Stimulated activated effector memory CD8-positive, alpha-beta T cell treated with anti-CD3 and anti-CD28 coated beads, Interleukin-12 subunit alpha, Interleukin-12 subunit beta, amount 100 ng/mL, for 72 hours (primary cell): Measurements from ENCODE around the gene PPP2R2C.

Experiments used
- ATAC-seq: fragments of 150-1000 bp; cut with Tn5 transposase; 2 replicates; pipeline ENCODE4 v1.10.0; 2021
- DNase-seq, 2 donors: peaks; one replicate each; pipeline ENCODE4 v3.0.0; 2021 to 2022; ENCODE audit warnings: low spot score in 2 of 2
- H3K27ac Mint-ChIP-seq: one replicate; pipeline ENCODE4 v1.8.0; 2022; ENCODE audit warnings: mild to moderate bottlenecking, mixed read lengths
- H3K36me3 Mint-ChIP-seq: one replicate; pipeline ENCODE4 v1.8.0; 2022; ENCODE audit warnings: mild to moderate bottlenecking, mixed read lengths
- H3K4me1 Mint-ChIP-seq: one replicate; pipeline ENCODE4 v1.8.0; 2022; ENCODE audit warnings: mixed read lengths
- H3K4me3 Mint-ChIP-seq: one replicate; pipeline ENCODE4 v1.8.0; 2022; ENCODE audit warnings: mild to moderate bottlenecking, mixed read lengths
- H3K9me3 Mint-ChIP-seq: one replicate; pipeline ENCODE4 v1.8.0; 2022; ENCODE audit warnings: mixed read lengths

Gene PPP2R2C

GRCh38 chr4:6333301-6334202 lies 138.9 kb downstream of the PPP2R2C start:
- Mint-ChIP-seq H3K9me3 (no peaks in the 10 kb centered on the region), H3K4me3 (no peak overlapping the region), H3K27ac (no peak overlapping the region), H3K4me1 (peaks cover 24% of the 10 kb centered on the region), H3K36me3 (no peaks in the 10 kb centered on the region)
- DNase-seq (no peak), ATAC-seq (no peak)

- H3K4me1 Mint-ChIP-seq: peaks cover 15% of the 10 kb centered on the region
- no peak for ATAC-seq
- no peak overlapping the region for H3K27ac Mint-ChIP-seq
Observed at GRCh38 chr4:6332669-6333050, 139.8 kb downstream of the PPP2R2C start.

GRCh38 chr4:6332042-6332668 lies 140.3 kb downstream of the PPP2R2C start:
- Mint-ChIP-seq H3K27ac (no peak overlapping the region), H3K9me3 (no peaks in the 10 kb centered on the region), H3K4me3 (no peak overlapping the region), H3K36me3 (no peaks in the 10 kb centered on the region), H3K4me1 (peaks cover 10% of the 10 kb centered on the region)
- ATAC-seq: no peak
- DNase-seq: peak in 1 of 2 donors; percentile 73

More at GRCh38 chr4:6332669-6333050, 139.8 kb downstream of the PPP2R2C start:
- Mint-ChIP-seq H3K9me3 (no peaks in the 10 kb centered on the region), H3K36me3 (no peaks in the 10 kb centered on the region), H3K4me3 (no peak overlapping the region)
- DNase-seq: no peak

- Mint-ChIP-seq H3K27ac (no peak overlapping the region), H3K36me3 (no peaks in the 10 kb centered on the region), H3K4me1 (peaks cover 7% of the 10 kb centered on the region), H3K9me3 (no peaks in the 10 kb centered on the region), H3K4me3 (no peak overlapping the region)
- ATAC-seq: no peak
- DNase-seq: no peak
Observed at GRCh38 chr4:6331468-6331867, 140.9 kb downstream of the PPP2R2C start.

GRCh38 chr4:6331018-6331417 lies 141.4 kb downstream of the PPP2R2C start:
- ATAC-seq: no peak
- no peak overlapping the region for H3K4me3 Mint-ChIP-seq
- no peaks in the 10 kb centered on the region for H3K36me3 Mint-ChIP-seq
- DNase-seq: peak in 1 of 2 donors; percentile 66
- no peaks in the 10 kb centered on the region for H3K9me3 Mint-ChIP-seq
- H3K4me1 Mint-ChIP-seq: peaks cover 7% of the 10 kb centered on the region
- no peak overlapping the region for H3K27ac Mint-ChIP-seq

DNA sequence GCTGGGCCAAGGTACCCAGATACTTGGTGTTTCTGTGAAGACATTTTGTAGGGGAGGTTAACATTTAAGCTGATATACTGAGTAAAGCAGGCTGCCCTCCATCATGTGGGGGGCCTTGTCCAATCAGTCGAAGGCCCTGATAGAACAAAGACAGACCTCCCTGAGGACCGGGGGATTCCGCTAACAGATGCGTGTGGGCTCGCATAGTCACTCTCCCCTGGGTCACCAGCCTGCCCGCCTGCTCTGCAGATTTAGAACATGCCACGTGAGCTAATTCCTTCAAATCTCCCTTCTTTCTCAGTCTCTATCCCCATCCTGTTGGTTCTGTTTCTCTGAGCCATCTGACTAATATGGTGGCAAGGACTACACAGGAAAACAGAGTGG lies 142.0 kb downstream of the PPP2R2C start:
- no peak for DNase-seq
- H3K9me3 Mint-ChIP-seq: no peaks in the 10 kb centered on the region
- no peak for ATAC-seq
- no peaks in the 10 kb centered on the region for H3K36me3 Mint-ChIP-seq
- H3K4me3 Mint-ChIP-seq: no peak overlapping the region
- H3K27ac Mint-ChIP-seq: no peak overlapping the region
- H3K4me1 Mint-ChIP-seq: peaks cover 6% of the 10 kb centered on the region

- H3K27ac Mint-ChIP-seq: no peak overlapping the region
- no peaks in the 10 kb centered on the region for H3K9me3 Mint-ChIP-seq
- ATAC-seq (no peak), DNase-seq (no peak)
- no peaks in the 10 kb centered on the region for H3K36me3 Mint-ChIP-seq
- H3K4me1 Mint-ChIP-seq: no peaks in the 10 kb centered on the region
- H3K4me3 Mint-ChIP-seq: no peak overlapping the region
Observed at GRCh38 chr4:6329478-6330383, 142.7 kb downstream of the PPP2R2C start.

- Mint-ChIP-seq H3K4me3 (no peak overlapping the region), H3K9me3 (no peaks in the 10 kb centered on the region), H3K36me3 (no peaks in the 10 kb centered on the region), H3K27ac (peak overlapping the region; percentile 54), H3K4me1 (no peaks in the 10 kb centered on the region)
- no peak for ATAC-seq
- no peak for DNase-seq
Observed at GRCh38 chr4:6328526-6328925, 143.9 kb downstream of the PPP2R2C start.

DNA sequence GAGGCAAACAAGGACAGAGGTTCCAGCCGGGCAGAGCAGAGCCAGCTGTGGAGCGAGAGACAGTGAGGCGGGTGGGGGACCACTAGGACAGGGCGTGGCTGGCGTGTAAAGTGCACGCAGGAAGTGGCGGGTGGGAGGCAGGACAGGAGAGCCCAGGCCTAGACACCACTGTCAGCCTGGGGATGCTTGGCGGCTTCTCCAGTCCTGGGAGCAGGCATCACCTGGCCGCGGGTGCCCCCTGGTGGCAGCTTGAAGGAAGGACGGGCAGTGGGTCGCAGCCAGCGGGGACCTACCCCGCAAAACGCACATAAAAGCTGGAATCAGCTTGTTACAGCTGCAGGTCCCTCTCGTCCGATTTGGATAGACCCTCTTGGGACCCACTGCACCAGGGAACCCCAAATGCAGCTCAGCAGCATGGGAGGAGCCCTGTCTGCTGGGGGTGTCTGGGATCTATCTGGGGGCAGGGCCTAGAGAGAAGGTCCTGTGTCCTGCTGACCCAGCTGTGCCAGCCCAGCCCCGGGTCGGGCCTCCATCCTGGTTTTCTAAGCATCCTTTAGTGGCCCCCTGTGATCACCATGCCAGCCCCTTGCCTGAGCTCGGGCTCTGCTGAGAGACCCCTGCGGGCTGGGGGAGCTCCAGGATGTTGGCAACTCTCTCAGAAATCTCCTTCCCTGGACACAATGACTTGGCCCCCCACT lies 145.0 kb downstream of the PPP2R2C start:
- peak; percentile 77 for ATAC-seq
- H3K4me3 Mint-ChIP-seq: no peak overlapping the region
- peak overlapping the region; percentile 54 for H3K27ac Mint-ChIP-seq
- peaks cover 7% of the 10 kb centered on the region for H3K4me1 Mint-ChIP-seq
- no peaks in the 10 kb centered on the region for H3K9me3 Mint-ChIP-seq
- no peaks in the 10 kb centered on the region for H3K36me3 Mint-ChIP-seq
- DNase-seq: peak; percentile 84 to 92

- H3K4me1 Mint-ChIP-seq: peaks cover 9% of the 10 kb centered on the region
- H3K4me3 Mint-ChIP-seq: no peak overlapping the region
- ATAC-seq (no peak), DNase-seq (no peak)
- no peaks in the 10 kb centered on the region for H3K9me3 Mint-ChIP-seq
- H3K36me3 Mint-ChIP-seq: no peaks in the 10 kb centered on the region
- H3K27ac Mint-ChIP-seq: no peak overlapping the region
Observed at GRCh38 chr4:6326312-6327060, 145.9 kb downstream of the PPP2R2C start.

GRCh38 chr4:6325788-6326290 lies 146.6 kb downstream of the PPP2R2C start:
- DNase-seq (no peak), ATAC-seq (no peak)
- H3K4me3 Mint-ChIP-seq: no peak overlapping the region
- no peaks in the 10 kb centered on the region for H3K9me3 Mint-ChIP-seq
- H3K27ac Mint-ChIP-seq: no peak overlapping the region
- peaks cover 12% of the 10 kb centered on the region for H3K4me1 Mint-ChIP-seq
- no peaks in the 10 kb centered on the region for H3K36me3 Mint-ChIP-seq

DNA sequence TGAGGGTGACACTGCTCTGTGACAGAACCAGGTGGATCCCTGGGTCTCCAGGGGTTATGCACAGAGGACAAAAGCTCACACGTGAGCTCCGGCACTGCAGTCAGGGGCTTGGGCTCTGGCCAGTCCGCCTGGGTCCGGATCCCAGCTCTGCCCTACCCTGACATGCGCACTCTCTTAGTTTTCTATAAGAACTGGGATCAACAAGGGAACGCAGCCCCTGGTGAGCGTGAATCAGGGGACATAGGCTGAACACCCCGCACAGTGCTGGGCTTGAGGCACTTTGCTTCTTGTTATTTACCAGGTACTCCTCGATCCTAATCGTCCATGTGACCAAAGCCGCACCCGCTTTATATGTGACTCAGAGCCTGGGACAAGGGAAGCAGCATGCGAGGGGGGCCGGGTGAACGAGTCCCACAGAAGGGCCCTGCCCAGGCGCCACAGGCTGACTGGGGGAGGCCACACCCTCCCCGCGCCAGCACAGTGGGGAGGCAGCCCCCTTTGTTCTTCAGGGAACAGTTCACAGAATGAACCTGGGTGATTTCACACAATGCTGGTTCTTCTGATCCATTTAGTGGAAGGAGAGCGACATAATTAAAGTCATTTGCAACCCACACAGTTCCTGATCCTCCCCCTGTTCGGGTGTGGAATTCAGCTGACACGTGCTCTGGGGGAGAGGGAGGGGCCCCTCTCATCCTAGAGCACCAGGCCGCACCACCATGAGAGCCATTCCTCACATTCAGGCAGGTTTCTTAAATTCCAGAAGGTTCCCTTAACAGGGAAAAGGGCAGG lies 147.2 kb downstream of the PPP2R2C start:
- Mint-ChIP-seq H3K9me3 (no peaks in the 10 kb centered on the region), H3K4me1 (peaks cover 18% of the 10 kb centered on the region), H3K4me3 (no peak overlapping the region), H3K36me3 (no peaks in the 10 kb centered on the region), H3K27ac (no peak overlapping the region)
- ATAC-seq (no peak), DNase-seq (no peak)

DNA sequence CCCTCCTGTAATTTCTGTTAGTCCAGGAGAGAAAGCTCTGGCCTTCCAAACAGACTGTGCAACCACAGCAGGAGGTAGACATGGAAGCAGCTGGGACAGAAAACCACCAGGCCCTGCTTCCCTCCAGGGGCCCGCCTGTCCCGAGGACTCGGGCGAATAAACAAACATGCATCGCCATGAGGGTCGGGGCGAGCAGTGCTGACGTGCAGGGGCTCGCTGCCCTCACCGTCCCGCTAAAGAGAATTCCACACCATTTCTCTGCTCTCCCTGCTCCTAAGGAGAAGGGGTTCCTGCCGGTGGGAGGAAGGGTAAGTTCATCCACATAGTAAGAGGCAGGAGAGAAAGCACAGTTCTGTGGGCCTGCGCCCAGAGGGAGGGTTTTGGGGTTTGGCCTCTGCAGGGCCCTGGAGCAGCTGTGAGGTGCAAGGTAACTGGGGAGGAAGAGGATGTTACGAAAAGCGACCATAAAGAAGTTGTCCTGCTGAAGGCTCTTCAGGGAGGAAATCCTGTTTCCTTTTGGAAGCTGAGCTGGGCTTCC lies 147.9 kb downstream of the PPP2R2C start:
- H3K27ac Mint-ChIP-seq: no peak overlapping the region
- no peak for DNase-seq
- H3K9me3 Mint-ChIP-seq: no peaks in the 10 kb centered on the region
- H3K4me1 Mint-ChIP-seq: peaks cover 18% of the 10 kb centered on the region
- ATAC-seq: no peak
- H3K36me3 Mint-ChIP-seq: no peaks in the 10 kb centered on the region
- H3K4me3 Mint-ChIP-seq: no peak overlapping the region
